ENCODE data around the gene MYG1. TPM values are rescaled to one million over a fixed set of nuclear protein-coding genes. Genes with fewer than 3 reads are reported as not detected.

The MYG1 gene
- total RNA-seq, 2 donors from 2014 or later, result 25.4 to 25.7 TPM

- intact Hi-C loops (cut with DNase I), result no loop called here
- no peaks in the 10 kb centered on the region for H3K9me3 ChIP-seq
- no peak for TF ChIP-seq POLR2A (IDR thresholded peaks at IDR 0.05)
- 40 to 49% methylated on average over 18 of the region's 18 CpGs for WGBS, 2 donors
- DNase-seq (peak in 1 of 4 donors; percentile 15), ATAC-seq (no peak)
- peaks cover 11% of the 10 kb centered on the region for H3K4me1 ChIP-seq
- peak overlapping the region in 1 of 2 donors; percentile 82 for H3K4me3 ChIP-seq
- no peaks in the 10 kb centered on the region for H3K36me3 ChIP-seq (replicated peaks in 1 of 2; ENCODE audit: insufficient read depth in 1 of 2, low read depth in 2 of 2)
- H3K27me3 ChIP-seq, result no peaks in the 10 kb centered on the region
- H3K27ac ChIP-seq, result peak overlapping the region in 2 of 4 donors; percentile 36 to 59
Measured at GRCh38 chr12:53267306-53267998, 32.0 kb upstream of the MYG1 start.

GRCh38 chr12:53267999-53268629 is 31.4 kb upstream of the MYG1 start, which contains the start of gene ESPL1:
Gene ESPL1 (plus strand): TSS chr12:53268299. CDS start chr12:53268767, 468 bp downstream.
- peak within 1 kb of the TSS in 1 of 2 donors; percentile 82 for H3K4me3 ChIP-seq
- H3K27me3 ChIP-seq, result no peaks in the 10 kb centered on the region
- TF ChIP-seq CTCF (IDR thresholded peaks at IDR 0.05), result peak in 4 of 7 experiments; percentile 32 to 38 (median 34)
- peak in 2 of 3 donors; percentile 14 to 17 for TF ChIP-seq POLR2A (IDR thresholded peaks at IDR 0.05)
- ATAC-seq, result peak; percentile 85
- H3K9me3 ChIP-seq, result no peaks in the 10 kb centered on the region
- peak within 1 kb of the TSS in 2 of 4 donors; percentile 36 to 59 for H3K27ac ChIP-seq
- peak; percentile 52 to 73 (median 60) for DNase-seq
- peaks cover 11% of the 10 kb centered on the region for H3K4me1 ChIP-seq
- intact Hi-C loops (cut with DNase I), result no loop called here
- 0% methylated on average over 46 to 52 of the region's 58 CpGs for WGBS, 2 donors
- H3K36me3 ChIP-seq (replicated peaks in 1 of 2; ENCODE audit: insufficient read depth in 1 of 2, low read depth in 2 of 2), result no peaks in the 10 kb centered on the region

GRCh38 chr12:53268630-53269562 is 30.6 kb upstream of the MYG1 start:
- DNase-seq (no peak), ATAC-seq (no peak)
- no peaks in the 10 kb centered on the region for H3K36me3 ChIP-seq (replicated peaks in 1 of 2; ENCODE audit: insufficient read depth in 1 of 2, low read depth in 2 of 2)
- H3K27ac ChIP-seq, result no peak overlapping the region
- intact Hi-C loops (cut with DNase I), result no loop called here
- peaks cover 11% of the 10 kb centered on the region for H3K4me1 ChIP-seq
- 33 to 56% methylated on average over 12 to 20 of the region's 20 CpGs for WGBS, 2 donors
- peak overlapping the region in 1 of 2 donors; percentile 82 for H3K4me3 ChIP-seq
- H3K27me3 ChIP-seq, result no peaks in the 10 kb centered on the region
- H3K9me3 ChIP-seq, result no peaks in the 10 kb centered on the region
- no peak for TF ChIP-seq CTCF (IDR thresholded peaks at IDR 0.05)
- TF ChIP-seq POLR2A (IDR thresholded peaks at IDR 0.05), result no peak

- Histone ChIP-seq H3K4me1 (no peaks in the 10 kb centered on the region), H3K27ac (no peak overlapping the region), H3K4me3 (no peak overlapping the region), H3K27me3 (no peaks in the 10 kb centered on the region), H3K36me3 (replicated peaks in 1 of 2; ENCODE audit: insufficient read depth in 1 of 2, low read depth in 2 of 2) (no peaks in the 10 kb centered on the region), H3K9me3 (no peaks in the 10 kb centered on the region)
- WGBS, 2 donors, result 86 to 90% methylated on average over 5 of the region's 5 CpGs
- no peak for DNase-seq
- no peak for TF ChIP-seq POLR2A (IDR thresholded peaks at IDR 0.05)
- TF ChIP-seq CTCF (IDR thresholded peaks at IDR 0.05), result no peak
- intact Hi-C loops (cut with DNase I), result no loop called here
- ATAC-seq, result no peak
Measured at GRCh38 chr12:53274445-53274844, 25.1 kb upstream of the MYG1 start.

GRCh38 chr12:53276511-53276910 is 23.0 kb upstream of the MYG1 start:
- no peak for DNase-seq
- ATAC-seq, result no peak
- TF ChIP-seq CTCF (IDR thresholded peaks at IDR 0.05) (no peak), POLR2A (IDR thresholded peaks at IDR 0.05) (no peak)
- intact Hi-C loops (cut with DNase I), result no loop called here
- H3K36me3 ChIP-seq (replicated peaks in 1 of 2; ENCODE audit: insufficient read depth in 1 of 2, low read depth in 2 of 2), result no peaks in the 10 kb centered on the region
- no peak overlapping the region for H3K4me3 ChIP-seq
- no peaks in the 10 kb centered on the region for H3K27me3 ChIP-seq
- no peak overlapping the region for H3K27ac ChIP-seq
- H3K9me3 ChIP-seq, result no peaks in the 10 kb centered on the region
- H3K4me1 ChIP-seq, result no peaks in the 10 kb centered on the region
- WGBS, 2 donors, result 95% methylated on average over 11 of the region's 11 CpGs; no CpG with 5 or more reads in 1 of the 2 donors
